T-helper 1 cell (primary cell): Measurements from ENCODE around the gene SPDYE4.

Experiments
- DNase-seq, 5 donors: peaks; one replicate each; pipeline ENCODE4 v3.0.0-alpha.2; 2012 to 2020

The SPDYE4 gene

DNA sequence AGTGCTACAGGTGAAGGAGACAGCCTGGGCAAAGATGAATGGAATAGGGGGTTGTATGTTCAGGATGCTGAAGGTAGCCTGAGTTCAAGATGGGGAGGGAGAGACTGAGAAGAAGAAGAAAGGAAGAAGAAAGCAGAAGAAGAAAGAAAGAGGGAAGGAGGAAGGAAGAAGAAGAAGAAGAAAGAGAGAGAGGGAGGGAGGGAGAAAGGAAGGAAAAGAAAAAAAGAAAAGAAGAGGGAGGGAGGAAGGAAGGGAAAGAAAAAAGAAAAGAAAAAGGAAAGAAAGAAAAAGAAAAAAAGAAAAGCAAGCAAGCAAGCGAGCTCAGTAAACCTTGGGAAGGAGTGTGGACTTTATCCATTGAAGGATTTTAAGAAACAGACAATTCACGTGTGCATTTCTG, 21.6 kb downstream of the SPDYE4 start:
- no peak for DNase-seq

DNA sequence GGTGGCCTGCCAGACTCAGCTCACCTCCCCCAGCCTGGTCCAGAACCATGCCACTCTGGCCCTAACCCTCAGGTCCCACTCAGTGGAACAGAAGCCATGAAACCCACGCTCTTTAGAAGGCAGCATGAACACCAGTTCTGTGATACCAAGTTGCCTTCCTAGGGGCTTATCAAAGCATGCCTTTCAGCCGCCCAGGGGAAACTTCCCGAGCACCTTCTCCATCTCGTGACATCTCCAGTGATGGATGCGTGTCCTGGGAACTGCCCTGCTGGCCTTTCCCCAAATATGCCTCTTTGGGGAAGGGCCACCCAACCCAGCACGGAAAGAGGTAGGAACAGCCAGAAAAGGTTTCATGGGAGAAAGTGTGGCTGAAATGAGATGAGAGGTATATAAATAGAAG, 22.0 kb downstream of the SPDYE4 start:
- no peak for DNase-seq

DNA sequence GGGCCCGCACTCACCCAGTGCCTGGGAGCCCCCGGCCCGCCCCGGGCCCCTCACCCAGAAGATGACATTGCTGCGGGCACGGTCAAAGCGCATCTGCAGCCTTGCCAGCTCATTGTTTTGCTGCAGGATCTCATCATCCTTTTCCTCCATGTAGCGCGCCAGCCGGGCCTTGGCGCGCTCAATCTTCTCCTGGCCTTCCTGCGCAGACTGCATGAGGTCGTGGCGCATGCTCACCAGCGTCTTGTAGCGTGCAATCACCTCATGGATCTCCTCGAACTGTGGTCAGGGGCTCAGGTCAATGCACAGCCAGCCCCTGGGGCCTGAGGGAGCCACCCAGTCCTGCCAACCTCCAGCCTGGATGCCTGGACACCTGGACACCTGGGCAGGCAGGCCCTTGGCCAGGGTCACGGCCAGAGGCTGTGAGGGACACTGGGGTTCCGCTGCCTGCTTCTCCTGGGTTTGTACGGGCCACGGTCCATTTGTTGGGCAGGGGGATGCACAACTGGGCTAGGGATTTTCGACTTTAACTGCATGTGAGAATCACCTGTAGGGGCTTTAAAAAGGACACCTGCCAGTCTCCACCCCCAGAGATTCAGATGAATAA, 22.9 kb downstream of the SPDYE4 start:
- DNase-seq: no peak

DNA sequence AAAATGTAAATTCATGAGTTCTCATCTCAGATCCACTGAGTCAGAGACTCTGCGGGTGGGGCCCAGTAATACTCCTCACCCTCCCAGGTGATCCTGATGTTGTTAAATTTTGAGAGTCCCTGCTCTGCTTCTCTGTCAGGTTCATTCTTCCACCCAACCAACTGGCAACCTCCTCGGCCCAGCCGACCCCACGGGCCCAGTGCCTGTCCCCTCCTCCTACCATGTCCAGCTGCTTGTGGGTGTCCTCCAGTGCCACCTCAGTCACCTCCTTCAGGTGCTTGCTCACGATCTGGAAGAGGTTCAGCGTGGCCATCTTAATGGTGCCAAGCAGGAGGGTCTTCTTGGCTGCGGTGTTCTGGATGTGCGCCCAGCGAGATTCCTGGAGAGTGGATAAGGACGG, 23.5 kb downstream of the SPDYE4 start:
- no peak for DNase-seq

DNA sequence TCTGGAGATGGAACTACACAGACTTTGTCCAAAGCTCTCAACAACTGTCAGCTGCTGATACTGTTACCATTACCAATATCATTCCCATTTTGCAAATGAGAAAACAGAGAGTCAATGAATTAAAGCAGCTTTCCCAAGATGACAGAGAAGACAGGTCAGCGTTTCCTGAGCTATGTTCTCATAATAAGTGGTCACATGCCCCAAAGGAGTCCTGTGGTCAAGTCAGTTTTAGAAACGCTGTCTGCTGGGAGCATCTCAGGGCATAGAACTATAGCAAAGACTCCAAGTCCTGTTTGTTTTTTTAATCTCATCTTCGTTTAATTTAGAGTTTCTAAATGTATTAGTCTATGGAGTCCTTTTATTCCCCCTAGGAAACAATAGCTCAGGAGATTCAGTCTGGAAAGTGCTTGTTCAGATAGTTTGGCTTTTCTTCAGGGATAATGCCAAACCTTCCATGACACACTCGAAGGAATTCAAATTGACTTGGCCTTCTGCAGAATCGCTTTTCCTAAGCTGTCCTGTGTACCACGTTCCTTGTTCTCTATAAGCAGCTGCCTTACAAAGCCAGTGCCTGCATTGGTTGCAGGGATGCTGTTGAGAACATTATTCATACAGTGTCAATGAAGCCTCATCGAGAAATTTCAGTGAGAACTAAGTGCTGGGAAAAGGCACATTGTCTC, 25.8 kb downstream of the SPDYE4 start:
- no peak for DNase-seq

DNA sequence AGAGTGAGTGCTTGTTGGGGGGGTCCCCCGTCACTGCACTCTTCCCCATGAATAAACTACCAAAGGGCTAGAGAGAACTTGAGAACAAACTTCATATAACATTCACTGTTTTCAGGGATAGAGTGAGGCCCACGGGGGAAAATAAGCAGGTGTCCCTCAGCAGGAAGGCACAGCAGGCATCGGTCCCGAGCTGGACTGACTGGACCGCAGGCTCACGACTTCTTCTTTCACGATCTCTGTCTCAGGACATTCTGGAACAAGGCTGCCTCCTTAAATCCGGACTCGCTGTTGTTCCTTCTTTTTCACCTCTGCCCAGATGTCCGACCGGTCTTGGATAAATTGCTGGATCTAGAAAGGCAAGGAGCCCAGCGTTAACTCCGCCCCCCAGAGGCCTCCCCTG, 28.5 kb downstream of the SPDYE4 start:
- DNase-seq: no peak

DNA sequence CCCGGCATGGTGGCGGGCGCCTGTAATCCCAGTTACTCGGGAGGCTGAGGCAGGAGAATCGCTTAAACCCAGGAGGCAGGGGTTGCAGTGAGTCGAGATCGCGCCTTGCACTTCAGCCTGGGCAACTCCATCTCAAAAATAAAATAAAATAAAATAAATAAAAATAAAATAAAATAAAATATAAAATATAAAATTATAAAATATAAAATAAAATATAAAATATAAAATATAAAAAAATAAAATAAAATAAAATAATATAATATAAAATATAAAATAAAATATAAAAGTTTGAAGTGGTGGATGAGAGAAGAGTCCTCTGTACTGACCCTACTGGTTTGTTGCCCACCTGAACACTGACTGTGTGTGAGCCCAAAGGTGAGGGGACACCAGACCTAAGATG, 28.9 kb downstream of the SPDYE4 start:
- DNase-seq: no peak

DNA sequence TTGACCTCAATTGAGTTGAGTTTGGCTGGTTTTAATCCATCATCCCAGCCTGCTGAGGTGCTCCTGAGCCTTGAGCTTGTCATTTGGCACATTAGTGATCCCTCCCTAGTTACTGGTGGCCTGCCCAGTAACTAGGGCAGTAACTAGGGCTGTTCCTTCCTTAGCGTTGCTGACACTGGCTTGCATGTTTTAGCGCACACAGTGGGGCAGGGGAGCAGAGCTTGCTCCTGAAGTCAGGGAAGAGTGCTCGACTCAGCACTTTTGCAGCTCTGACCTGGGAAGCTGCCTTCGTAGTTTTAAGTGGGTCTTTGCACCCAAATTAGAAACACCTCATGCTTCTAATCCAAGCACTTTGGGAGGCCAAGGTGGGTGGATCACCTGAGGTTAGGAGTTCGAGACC, 29.4 kb downstream of the SPDYE4 start:
- no peak for DNase-seq

DNA sequence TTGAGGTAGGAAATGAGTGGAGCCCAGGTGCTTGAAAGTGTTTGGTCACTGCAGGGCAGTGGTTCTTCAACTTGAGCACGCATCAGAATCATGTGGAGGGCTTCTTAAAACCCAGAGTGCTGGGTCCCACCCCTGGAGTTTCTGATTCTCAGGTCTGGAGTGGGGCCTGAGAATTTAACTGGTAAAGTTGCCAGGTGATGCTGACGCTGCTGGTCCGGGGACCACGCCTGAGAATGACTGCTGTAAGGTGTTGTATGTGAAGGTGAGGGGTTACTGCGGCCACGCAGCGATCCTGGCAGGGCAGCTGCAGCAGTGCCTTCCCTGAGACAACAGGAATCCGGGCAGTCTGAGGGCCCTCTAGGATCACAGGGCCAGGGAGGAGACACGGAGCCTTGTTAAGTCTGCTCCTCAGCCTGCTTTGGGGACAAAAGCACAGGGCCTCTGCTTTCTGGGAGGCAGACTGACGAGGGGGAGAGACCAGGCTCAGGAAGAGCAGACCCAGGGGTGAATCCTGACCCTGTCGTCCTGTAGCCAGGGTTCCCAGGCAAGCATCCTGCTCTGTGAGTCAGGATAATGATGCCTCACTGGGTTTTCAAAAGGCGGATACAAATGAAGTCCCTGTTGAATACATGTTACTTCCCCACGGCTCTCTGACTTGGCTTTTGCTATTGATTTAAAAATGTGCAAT, 30.0 kb downstream of the SPDYE4 start:
- DNase-seq: no peak

DNA sequence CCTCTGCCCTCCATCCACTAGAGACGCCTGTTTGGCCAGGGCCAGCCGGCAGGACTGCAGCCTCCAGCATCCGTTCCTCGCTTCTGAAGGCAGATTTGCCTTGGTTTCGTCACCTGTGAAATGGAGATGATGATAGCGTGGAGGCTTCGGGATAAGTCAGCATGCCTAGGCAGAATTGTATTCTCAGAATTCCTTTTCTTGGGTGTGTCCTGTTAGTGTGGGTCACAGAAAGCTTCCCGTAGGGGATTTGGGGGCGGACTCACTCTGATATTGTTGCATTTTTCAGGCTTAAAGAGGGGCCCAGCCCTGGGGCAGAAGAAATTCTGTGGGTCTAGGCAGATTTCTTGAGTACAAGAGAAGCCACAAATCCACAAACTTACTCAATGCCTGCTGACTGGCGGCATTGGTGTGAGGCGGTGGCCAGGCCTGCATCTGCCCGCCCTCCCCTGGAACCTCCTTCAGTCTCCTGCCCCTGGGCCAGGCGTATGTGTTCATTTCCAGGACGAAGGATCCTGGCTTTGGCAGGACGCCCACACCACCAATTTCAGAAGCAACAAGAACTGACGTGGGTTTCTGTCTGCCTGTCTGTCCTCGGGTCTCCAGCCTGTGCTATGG, 31.3 kb downstream of the SPDYE4 start:
- no peak for DNase-seq

DNA sequence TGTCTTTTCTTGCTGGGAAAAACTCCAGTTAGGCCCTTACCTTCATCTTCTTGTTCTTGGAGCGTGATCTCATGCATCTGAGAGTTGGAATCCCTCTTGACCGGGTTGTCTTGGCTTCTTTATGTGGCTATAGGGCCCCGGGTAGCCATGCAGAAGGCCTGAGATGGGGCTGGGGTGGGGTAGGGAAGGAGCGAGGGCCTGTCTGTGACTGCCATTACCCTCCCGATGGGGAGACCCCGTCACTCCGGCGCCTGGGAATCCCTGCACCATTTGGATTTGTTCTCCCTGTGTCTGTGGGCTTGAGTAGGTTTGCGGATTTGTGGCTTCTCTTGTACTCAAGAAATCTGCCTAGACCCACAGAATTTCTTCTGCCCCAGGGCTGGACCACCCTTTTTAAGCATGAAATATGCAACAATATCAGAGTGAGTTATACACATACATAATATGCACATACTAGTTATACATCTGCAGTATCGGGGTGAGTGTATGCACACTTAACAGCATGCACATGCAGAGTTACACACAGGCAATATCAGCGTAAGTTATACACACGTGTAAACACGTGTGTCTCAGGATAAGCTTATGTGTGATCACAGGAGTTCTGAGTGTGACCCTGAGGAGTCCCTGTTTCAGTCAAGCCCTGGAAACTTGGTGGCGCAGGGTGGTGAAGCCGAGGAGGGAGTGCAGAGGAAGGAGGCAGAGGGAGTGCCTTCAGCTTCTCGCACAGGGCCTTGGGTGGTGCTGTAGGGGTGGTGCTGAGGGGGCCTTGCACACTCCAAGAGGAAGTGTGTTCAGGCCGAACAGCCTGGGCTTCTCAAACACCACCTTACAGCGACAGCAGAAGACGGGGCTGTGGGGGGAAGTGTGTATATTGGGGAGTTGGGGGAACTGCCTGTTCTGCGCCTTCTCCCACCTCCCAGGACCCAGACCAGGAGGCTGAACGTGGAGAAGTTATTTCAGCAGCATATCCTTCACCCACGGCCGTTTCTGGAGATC, 32.2 kb downstream of the SPDYE4 start:
- no peak for DNase-seq

DNA sequence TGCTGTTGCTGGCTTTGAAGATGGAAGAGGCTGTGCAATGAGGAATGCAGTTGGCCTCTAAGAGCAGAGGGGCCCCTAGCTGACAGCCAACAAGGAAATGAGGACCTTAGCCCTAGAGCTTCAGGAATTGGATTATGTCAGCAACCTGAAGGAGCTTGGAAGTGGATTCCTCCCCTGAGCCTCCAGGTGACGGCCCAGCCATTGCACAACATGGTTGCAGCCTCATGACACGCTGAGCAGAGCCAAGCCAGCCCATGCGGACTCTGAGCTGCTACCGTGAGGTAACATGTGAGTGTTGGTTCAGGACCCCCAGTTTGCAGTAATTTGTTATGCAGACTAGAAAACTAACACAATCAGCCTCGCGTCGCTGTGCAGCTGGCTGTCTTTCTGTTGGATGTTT, 33.9 kb downstream of the SPDYE4 start:
- DNase-seq: no peak

DNA sequence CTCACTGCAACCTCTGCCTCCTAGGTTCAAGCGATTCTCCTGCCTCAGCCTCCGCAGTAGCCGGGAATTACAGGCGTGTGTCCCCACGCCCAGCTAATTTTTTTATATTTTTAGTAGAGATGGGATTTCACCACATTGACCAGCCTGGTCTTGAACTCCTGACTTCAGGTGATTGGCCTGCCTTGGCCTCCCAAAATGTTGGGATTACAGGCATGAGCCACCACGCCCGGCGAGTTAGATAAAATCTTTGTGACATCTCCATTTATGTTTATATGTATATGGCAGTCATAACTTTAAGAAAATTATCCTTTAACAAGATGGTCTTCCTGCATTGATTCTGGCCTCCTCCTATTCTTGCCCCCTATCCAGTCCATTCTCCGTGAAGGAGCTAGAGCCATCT, 37.8 kb downstream of the SPDYE4 start:
- DNase-seq: no peak

DNA sequence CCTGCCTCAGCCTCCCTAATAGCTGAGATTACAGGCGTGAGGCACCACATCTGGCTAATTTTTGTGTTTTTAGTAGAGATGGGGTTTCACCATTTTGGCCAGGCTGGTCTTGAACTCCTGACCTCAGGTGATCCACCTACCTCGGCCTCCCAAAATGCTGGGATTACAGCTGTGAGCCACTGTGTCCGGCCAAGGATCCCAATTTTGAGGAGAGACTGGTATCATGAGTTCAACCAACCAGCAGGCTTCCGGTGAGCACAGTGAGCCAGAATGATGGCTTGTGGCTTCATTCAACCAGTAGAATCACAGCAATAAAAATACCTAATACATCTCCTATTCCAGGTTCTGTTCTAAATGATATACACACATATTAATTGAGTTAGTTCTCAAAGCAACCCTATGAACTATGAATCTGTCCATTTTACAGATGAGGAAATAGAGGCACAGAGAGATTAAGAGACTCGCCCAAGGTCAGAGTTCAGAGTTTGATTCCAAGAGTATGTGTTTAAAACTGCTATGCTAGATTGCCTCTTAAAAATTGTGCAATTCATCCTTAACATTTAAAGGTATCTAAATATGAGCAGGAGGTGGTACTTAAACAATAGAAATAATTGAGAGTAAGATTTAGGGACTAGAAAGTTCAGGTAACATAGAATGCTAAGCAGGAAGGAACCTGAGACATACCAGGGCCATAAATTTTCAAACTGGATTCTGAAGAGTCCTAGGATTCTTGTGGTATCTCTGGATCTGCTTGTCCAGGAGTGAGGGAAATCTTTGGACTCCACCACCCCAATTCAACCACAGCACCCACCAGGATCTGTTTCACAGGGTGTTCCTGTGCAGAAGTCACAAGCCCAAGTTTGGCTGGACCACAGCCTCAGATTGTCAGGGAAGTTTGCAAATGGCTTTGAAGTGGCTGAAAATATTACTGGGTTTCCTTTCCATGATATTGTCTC, 38.8 kb downstream of the SPDYE4 start:
- no peak for DNase-seq

DNA sequence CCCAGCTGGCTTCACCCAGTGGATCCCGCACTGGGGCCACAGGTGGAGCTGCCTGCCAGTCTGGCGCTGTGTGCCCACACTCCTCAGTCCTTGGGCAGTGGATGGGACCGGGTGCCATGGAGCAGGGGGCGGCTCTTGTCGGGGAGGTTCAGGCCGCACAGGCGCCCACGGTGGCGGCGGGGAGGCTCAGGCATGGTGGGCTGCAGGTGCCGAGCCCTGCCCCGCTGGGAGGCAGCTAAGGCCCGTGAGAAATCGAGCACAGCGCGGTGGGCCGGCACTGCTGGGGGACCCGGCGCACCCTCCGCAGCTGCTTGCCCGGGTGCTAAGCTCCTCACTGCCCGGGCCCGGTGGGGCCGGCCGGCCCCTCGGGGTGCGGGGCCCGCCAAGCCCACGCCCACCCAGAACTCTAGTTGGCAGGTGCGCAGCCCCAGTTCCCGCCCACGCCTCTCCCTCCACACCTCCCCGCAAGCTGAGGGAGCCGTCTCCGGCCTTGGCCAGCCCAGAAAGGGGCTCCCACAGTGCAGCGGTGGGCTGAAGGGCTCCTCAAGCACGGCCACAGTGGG, 40.3 kb downstream of the SPDYE4 start:
- no peak for DNase-seq

DNA sequence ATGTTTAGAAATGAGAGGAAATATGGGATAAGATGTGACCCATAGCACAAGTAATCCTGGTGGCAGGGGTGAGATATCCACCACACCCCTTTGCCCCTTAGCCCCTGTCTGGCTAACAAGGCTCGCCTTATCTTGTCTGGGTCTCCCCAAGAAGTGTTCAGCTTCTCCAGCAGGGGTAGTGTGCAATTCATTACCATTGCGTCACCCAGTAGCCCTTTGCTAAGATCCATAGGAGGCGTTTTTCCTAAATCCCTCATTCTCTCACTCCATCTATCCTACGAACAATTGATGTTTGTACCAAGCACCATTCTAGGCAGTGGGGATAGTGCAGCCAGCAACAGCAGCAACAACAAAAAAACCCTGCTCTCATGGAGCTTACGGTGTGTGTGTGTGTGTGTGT, 44.5 kb downstream of the SPDYE4 start:
- no peak for DNase-seq

DNA sequence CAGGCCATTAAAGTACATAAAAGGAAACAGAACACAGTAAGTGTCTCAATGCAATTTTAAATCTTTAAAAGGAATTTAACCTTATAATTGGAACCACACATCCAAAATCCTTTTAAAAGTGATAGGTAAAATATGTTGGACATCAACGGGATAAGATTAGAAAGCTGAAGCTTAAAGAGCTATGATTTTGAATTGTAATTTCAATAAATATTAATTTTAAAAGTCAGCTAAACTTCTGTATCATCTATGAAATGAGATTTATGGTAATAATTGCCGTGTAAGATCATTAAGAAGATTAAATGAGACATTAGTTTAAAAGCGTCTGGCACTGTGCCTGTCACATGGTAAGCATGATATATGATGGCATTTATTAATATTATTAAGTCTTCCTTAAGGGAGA, 45.0 kb downstream of the SPDYE4 start:
- no peak for DNase-seq

DNA sequence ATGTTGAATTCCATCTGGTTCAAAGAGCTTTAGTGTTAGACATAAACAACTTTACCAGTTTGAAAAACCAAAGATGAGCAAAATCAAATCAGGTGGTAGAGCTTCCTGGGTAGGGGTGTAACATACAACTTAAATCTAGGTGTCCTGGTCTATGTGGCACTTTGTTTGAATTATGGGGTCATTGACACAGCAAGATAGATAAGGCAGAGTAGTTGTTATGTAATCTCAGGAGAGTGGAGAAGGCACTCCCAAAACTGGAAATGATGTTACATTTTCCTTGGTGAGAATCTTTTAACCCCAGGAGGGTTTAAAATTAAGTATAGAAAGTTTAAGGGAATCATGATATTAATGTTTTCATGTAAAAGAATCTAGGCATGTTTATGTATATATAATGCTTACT, 45.6 kb downstream of the SPDYE4 start:
- no peak for DNase-seq

DNA sequence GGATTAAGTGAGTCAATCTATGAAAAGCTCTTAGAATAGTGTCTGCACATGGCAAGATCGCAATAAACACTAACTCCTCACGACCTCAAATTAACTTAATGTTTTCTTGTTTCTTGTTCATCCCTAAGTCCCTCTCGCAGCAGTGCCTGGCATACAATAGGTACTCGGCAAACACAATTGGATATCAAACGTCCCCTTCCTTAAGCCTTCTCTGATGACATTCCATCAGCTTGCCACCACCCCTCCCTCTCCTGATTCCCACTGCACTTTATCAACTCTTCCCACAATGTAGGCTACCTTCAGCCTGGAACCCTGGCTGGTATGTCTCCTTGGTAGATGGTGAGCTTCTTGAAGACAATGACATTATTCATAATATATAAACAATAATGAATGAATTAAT, 47.1 kb downstream of the SPDYE4 start:
- no peak for DNase-seq

DNA sequence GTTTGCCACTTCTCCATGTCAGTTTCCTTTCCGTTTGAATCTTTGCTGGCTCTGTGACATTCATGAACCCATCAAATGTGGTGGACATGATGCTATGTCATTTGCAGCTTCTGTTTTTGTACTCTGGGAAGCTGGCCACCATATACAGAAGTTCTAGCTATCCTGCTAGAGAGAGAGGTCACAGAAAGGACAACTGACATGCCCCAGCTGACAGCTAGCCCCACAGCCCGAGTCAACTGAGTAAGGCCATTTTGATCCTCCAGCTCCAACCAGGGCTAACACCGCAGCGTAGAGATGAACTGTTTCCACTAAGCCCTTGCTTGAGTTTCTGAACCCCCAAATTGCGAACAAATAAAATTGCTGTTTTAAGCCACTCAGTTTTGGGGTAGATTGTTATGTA, 47.5 kb downstream of the SPDYE4 start:
- DNase-seq: no peak

DNA sequence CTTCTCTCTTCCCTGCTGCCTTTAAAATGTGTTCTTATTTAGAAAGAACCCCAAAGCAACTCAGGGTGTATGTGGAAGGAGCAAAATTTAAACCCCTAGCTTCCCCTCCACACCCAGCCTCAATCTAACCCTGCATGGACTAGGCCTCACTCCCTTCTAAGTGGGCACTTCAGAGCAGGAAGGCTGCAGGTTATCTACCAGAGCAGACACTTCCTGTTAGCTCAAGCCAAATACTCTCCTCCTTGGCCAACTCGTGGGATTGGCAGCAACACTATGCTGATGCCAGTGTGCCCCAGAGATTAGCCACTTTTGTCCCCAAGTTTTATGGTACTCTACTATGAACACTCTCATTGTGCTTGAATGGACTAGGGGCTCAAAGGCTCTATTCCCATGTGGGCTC, 49.3 kb downstream of the SPDYE4 start:
- no peak for DNase-seq
